22Rv1 (cell line): ENCODE data around the gene CRIP2.

Experiments used
- CTCF ChIP-seq: fragments of 450-650 bp; IDR thresholded peaks from 2 replicates; pipeline ENCODE4 v1.5.1; 2017; ENCODE audit warnings: mild to moderate bottlenecking
- ZFX ChIP-seq: fragments of 450-650 bp; IDR thresholded peaks from 2 replicates; pipeline ENCODE4 v1.6.1; 2017; ENCODE audit warnings: antibody characterized with exemption, borderline replicate concordance

GRCh38 chr14:105472486-105472991, 2.1 kb upstream of the CRIP2 start:
- TF ChIP-seq CTCF (no peak), ZFX (no peak)
